Jurkat, Clone E6-1 (cell line): ENCODE results near the gene MYO10.

Experiments used
- DNase-seq: peaks from one replicate; pipeline ENCODE4 v3.0.0-alpha.2; 2011; ENCODE audit warnings: low read depth, low spot score
- H3K4me3 ChIP-seq: 2 replicates; pipeline ENCODE4 v1.5.1; 2011; ENCODE audit warnings: mild to moderate bottlenecking, low read length, control low read depth, moderate library complexity

MYO10 gene

DNA sequence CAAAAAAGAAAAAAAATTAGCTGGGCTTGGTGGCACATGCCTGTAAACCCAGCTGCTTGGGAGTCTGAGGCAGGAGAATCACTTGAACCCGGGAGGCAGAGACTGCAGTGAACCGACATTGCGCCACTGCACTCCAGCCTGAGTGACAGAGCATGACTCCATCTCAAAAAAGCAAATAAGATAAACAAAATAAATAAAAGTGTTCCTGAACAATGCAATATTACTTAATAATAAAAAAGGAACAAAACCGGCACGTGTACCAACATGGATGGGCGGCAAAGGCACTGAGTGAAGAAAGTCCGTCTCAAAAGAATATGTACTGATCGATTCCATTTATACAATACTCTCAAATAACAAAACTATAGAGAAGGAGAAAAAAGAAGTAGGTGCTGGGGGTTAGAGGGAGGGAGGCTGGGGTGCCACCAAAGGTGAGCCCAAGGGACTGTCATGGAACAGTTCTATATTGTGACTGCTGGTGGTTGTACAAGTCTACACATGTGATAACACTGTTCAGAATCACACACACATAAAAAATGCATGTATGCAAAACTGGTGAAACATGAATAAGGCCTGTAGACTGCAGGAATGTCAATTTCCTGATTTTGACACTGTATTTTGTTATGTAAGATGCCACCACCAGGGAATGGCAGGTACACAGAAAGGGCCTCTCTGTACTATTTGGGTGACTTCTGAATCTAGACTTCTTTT is 15.8 kb downstream of the MYO10 start:
- H3K4me3 ChIP-seq, result no peak overlapping the region
- no peak for DNase-seq

DNA sequence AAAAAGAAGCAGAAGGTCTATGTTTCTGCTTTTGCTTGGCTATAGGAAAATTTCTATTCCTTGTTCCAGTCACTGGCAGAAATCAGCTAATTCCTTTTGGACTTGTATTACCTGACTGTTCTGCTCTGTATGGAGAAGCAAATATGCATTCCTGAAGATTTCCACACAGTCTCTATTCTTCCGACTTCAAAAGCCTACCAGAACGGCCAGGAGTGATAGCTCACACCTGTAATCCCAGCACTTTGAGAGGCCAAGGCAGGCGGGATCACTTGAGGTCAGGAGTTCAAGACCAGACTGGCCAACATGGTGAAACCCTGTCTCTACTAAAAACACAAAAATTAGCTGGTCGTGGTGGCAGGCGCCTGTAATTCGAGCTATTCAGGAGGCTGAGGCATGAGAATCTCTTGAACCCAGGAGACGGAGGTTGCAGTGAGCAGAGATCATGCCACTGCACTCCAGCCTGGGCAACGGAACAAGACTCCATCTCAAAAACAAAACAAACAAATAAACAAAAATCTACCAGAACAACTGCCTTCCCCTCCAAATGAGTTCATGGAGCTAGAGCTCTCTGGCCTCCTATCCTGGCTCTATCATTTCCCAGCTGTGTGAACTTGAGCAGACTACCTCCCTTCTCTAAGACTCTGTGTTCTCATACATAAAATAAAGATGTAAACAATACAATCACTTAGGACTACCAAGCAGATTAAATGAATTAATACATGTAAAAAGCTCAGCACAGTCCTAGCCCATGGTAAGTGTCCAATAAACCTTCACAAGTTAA is 17.0 kb downstream of the MYO10 start:
- no peak for DNase-seq
- no peak overlapping the region for H3K4me3 ChIP-seq

DNA sequence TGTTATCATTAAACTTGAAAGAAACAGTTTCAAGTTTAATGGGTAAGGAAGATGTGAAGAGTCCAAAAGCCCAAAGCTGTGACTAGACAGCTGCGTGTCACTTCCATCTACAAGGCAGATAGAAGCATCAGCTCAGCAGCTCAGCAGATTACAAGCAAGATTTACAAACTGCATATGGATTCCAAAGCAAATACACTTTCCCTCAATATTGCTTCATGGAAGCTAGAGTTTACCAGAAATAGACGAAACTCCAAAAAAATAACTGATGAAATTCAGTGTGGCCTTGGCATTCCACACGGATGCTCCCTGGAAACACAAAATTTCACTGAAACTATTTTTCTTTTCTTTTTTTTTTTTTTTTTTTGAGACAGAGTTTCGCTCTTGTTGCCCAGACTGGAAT is 17.9 kb downstream of the MYO10 start:
- no peak for DNase-seq
- no peak overlapping the region for H3K4me3 ChIP-seq

DNA sequence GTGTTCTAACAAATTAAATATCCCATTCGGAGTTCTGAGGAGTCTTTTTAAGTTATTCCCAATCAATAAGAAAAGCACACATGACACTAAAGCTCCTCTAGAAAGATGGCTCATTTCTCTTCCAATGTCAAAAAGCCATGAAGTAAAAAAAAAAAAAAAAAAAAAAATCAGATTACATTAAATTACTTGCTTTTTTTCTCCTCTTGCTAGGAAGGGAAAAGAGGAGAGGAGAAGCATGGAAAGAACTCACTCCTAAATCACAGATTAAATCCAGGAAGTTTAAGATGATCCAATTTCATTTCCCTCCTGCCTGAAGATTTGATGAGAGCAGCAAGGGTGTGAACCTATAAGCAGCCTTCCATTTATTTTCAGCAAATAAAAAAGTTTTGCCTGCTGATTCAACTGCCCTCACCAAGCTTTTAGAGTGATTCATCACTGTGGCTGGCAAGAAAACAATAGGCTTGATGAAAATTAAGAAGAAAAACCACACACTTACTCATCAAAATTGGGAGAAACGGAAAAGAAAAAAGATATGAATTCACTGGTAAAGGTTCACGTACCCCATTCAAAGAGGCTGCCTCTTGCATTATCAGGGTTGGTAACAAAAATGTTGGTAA is 19.7 kb downstream of the MYO10 start:
- H3K4me3 ChIP-seq, result no peak overlapping the region
- DNase-seq, result no peak

DNA sequence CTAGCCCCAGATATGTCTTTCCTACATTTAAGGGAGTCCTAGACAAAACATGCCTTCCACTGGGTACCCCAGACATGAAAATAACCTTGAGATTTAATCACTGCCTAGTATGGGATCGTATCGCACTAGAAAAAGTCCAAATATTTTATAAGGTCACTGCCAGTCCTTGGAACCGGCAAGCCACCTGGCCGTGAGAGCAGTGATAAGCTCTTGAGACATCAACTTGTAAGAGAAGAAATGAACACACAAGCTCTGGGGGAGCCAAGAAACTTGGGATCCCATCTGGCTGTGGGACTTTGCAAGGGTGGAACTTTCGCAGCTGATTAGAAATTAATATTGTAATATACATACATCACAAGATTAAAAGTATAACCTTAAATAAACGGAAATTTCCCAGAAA is 21.5 kb downstream of the MYO10 start:
- no peak overlapping the region for H3K4me3 ChIP-seq
- no peak for DNase-seq

DNA sequence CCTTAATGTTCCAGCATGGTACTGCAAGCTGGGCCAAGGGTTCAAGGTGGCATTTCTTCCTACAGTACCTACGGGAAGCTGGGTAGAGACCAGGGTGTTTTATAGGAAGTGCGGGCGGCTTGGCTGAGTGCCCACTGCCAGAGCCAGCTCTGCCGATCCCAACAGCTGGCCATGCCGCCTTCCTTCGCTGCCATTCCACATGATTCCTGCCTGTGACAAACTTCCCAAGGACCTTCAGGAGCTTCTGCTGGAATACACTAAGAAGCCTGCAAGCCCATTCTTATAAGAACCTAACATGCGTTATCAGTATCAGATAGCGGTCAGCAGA is 22.0 kb downstream of the MYO10 start:
- no peak for DNase-seq

DNA sequence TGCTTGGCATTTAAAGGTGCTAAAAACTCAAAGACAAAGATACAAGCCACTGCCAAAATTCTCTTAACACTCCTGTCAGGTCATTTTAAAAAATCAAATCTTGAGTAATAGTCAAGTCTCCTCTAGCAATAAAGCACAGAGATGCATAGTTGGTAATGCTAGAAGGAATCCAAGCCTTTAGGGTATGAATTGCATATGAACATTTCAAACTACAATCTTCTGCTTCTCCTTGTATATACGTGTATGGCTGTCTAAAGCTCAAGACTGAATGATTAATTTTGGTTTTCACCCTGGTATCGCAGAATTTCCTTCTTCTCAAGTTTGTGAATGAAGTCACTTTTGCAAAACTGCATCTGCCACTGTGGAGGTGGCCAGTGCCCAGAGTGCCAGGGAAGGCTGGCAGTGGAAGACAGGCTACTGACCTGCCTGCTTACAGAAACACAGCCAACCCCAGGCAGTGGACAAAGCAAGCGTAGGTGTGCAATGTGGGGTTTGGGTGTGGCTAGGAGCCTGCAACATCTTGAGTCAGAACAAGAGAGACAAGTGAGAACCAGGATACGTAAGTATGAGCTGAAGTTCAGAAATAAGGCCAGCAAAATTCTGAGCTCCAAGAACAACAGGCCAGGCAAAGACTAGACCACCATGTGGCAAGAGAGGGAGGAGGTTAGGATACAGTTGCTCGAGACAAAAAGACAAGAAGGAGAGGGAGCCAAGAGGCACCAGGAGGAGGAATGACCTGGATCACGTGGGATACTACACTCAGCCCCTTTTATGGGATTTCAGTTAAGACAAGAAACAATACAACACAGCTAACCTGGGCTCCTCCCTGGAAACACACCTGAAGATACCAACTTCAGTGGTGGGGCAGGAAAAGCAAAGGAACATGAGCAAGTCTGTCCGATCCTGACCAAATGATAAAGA is 22.6 kb downstream of the MYO10 start:
- no peak overlapping the region for H3K4me3 ChIP-seq
- no peak for DNase-seq

More for the DNA sequence above, 22.0 kb downstream of the MYO10 start:
- H3K4me3 ChIP-seq, result no peak overlapping the region

DNA sequence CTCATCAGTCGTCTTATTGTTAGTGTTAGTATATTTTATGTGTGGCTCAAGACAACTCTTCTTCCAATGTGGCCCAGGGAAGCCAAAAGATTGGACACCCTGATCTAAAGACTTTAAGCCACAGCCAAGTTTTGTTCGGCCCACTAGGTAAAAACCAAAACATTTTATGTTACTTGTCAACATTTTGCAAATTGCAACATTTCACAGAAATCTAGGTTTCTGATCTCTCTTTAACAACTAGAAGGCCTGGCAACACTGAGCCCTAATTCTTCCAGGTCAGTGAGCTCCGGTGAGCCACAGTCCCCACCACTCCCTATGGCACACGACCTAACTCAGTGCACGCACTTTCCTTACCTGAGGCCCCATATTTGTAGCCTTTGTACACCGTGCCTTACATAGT is 24.0 kb downstream of the MYO10 start:
- no peak overlapping the region for H3K4me3 ChIP-seq
- no peak for DNase-seq

DNA sequence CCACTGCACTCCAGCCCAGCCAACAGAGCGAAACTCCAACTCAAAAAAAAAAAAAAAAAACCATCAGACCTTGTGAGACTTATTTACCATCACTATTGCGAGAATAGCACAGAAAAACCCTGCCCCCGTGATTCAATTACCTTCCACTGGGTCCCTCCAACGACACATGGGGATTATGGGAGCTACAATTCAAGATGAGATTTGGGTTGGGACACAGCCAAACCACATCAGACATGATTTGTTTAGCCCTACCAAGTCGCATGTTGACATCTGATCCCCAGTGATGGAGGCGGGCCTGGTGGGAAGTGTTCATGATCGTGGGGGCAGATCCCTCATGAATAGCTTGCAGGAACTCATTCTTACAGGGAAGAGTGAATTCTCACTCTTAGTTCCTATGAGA is 26.6 kb downstream of the MYO10 start:
- no peak overlapping the region for H3K4me3 ChIP-seq
- no peak for DNase-seq

DNA sequence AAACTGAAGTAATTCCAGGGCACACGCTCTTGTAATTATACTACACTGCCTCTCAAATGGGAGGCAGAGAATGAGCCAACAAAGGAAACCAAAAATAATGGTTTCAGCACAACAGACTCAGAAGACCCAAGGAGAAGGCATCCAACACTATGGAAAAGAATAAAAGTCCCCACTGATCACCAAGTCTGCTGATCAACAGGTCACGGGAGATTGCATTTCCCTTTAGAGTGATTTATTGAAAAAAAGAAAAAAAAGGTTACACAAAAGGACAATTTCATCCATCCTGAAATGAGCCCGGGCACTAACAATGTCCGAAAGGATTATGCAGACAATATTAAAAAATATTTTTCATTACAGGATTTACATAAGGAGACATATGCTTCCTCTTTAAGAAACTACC is 28.8 kb downstream of the MYO10 start:
- DNase-seq, result no peak
- no peak overlapping the region for H3K4me3 ChIP-seq

DNA sequence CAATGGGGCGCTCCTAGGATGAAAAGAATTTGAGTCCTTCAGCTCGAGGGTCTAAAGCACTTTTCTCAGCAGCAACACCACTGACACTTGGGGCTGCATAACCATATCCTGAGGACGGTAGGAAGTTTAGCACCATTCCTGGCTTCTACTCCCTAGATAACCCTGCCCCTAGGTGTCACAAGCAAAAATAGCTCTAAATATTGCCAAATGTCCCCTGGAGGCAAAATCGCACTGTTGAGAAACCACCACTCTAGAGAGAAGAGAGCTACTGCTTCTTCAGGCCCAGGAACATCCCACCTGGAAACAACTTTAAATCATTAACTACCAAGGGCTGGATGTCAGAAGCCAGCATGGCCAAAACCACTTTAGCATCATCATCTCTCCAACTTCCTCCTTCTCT is 29.8 kb downstream of the MYO10 start:
- H3K4me3 ChIP-seq, result no peak overlapping the region
- DNase-seq, result no peak

DNA sequence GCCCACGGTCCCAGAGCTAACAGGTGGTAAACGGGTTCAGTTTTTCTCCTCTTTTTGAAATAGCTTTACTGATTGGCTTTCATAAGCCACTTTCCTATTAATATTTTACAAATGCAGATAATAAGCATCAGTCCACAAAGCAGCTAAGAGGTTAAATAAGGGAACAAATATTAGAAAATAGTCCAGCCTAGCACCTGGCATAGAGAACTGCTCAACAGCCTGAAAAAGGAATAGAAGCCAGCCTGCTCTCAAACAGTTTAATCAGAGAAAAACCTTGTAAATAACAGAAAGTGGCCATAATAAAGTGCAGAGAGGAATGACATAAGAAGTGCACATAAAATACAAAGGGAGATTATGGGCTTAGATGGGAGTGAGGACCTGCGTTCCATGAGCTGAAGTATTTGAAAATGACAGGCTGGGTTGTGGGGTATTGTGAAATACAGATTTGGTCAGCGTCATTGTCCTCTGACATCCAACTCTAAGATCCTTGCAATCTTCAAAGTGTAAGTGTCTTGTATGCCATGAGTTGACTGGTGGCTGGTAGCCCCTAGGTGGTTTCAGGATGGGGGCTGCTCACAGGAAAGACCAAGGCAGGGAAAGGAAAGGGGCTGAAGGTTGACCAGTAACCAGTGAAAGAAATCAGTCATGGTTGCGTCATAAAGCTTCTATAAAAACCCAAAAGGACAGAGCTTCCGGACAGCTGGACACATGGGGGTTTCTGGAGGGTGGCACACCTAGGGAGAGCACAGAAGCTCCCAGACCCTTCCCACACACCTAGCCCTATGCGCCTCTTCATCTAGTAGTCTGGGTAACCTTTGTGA is 32.4 kb downstream of the MYO10 start:
- H3K4me3 ChIP-seq, result no peak overlapping the region
- no peak for DNase-seq

DNA sequence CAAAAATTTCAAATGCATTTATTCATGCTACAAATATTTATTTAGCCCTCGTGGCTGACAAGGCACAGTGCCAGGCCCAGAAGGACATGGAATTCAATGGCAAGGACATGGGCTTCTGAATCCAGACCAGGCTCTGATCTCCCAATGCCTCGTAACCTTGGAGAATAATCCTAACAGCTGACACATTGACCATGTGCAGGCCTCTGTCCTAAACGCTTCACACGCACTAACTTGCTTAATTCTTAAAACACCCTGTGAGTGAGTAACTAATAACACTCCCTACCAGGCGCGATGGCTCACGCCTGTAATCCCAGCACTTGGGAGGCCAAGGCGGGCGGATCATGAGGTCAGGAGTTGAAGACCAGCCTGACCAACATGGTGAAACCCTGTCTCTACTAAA is 33.2 kb downstream of the MYO10 start:
- no peak for DNase-seq
- no peak overlapping the region for H3K4me3 ChIP-seq

DNA sequence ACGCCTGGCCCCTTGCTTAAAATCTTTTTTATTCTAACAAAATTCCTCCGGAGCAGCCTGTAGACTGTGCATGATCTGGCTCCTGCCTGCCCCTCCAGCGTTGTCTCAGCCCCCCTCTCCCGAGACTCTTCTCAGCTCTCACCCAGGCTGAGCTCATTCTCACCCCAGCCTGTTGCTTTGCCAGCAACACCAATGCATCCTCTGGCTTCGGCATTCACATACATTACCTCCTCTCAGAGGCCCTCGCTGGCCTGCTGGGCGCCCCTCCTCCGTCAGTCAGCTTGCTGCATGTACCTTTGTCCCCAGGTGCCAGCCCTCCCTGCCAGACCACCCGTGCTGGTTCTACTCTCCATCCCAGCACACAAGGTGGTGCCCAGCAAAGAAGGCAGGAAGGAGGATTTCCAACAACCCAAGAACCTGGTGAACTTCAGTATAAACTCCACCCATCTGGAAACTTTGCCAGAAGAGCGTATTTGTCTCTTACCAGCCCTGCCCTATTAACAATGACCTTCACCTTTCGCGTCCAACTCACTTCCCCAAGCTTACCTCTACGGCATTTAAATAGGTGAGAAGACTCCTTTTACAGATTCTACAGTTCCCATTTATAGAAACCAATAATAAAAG is 35.0 kb downstream of the MYO10 start:
- DNase-seq, result no peak
- no peak overlapping the region for H3K4me3 ChIP-seq

DNA sequence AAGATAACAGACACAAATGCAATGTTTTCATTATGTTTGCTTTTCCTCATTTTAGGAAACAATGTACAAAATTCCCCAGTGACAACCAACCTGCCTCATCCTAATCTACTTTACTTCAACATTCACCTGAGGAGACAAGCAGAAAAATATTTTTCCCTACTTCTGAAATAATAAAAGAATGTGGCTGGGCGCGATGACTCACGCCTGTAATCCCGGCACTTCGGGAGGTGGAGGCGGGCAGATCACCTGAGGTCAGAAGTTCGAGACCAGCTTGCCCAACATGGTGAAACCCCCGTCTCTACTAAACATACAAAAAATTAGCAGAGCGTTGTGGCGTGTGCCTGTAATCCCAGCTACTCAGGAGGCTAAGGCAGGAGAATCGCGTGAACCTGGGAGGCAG is 36.9 kb downstream of the MYO10 start:
- DNase-seq, result no peak
- H3K4me3 ChIP-seq, result no peak overlapping the region

DNA sequence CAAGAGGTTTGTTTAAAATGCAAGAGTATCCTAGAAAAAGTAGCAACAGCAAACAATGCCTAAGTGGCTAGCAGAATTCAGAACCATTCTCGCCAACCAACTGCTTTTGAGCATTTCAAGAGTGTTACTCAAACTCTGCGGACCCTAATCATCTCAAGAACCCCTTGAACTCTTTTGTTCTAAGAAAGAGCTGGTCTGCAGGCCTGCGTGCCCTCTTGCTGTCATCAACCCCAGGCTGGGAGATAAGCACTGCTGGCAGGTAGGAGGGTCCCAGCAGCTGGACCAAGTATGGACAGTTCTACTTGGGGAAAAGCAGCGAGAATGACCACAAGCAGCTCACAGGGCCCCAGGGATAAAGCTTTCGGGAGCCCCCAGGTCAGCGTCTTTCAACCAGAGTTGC is 38.3 kb downstream of the MYO10 start:
- DNase-seq, result no peak
- no peak overlapping the region for H3K4me3 ChIP-seq

DNA sequence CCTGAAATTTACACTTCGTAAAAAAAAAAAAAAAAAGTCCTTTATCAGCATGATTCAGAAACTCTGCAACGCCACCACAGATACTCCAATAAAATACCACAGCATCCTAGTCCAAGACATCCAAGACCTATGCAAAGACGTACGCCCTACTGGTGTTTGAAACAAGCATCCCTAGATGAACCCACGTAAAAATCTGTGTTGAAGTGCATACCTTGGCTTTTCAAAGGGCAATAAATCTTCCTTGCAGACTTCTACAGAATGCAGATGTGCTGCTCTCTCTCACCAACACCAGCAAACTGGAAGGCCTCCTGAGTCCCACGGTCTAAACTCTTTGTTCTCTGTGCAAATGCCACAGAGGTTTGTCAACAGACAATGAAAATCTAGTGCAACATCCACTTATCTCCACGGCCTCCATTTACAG is 38.8 kb downstream of the MYO10 start:
- H3K4me3 ChIP-seq, result no peak overlapping the region
- no peak for DNase-seq

DNA sequence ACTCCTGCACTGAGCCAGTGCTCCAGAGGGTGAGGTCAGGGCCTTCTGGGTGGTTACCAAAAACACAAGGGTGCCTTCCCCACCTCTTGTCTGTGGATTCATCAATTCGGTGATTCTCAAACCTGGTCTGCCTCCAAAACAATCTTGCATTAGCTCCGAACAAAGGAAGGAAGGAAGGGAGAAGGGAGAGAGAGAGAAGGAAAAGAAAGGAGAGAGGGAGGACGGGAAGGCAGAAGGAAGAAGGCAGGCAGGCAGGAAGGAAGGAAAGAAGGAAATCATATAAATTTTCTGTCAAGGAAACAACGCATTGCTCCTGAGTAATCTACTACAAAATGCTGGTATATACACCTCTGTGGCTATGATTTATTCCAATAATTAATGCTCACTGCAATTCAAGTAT is 39.3 kb downstream of the MYO10 start:
- H3K4me3 ChIP-seq, result no peak overlapping the region
- no peak for DNase-seq
